Renal pelvis (tissue), 12 donors: Measurements from ENCODE around the gene MPC1L. TPM values are rescaled to one million over a fixed set of nuclear protein-coding genes. Genes with fewer than 3 reads are reported as not detected.
A peak's percentile ranks its signal among the peaks of the same experiment; 100 is the strongest.
"Not testable (repeated sequence)": the region's sequence is repeated elsewhere in the genome, so short reads cannot be mapped to it uniquely, and the experiment has no call there.

Source experiments
- DNase-seq: peaks from one replicate; pipeline ENCODE4 v3.0.0-alpha.2; 2013
- long read RNA-seq, 16 experiments: transcript quantifications; one replicate each; lab custom pipeline, GENCODE V29; 2026
- polyA plus RNA-seq, 3 donors: library from polyadenylated mRNA; unstranded; fragments of 120-200 nt; gene quantifications; one replicate each; pipeline ENCODE4 v1.2.1, GENCODE V29; 2013; ENCODE audit not compliant: insufficient read length in 3 of 3

The MPC1L gene
- not detected for polyA plus RNA-seq
- long read RNA-seq, donor 1: 0 reads
- long read RNA-seq, donor 2: 0 reads
- long read RNA-seq, donor 3: 0 reads
- long read RNA-seq, donor 4: 0 reads
- long read RNA-seq, donor 5: 0 reads
- long read RNA-seq, donor 6: 0 reads
- long read RNA-seq, donor 7: 0 reads
- long read RNA-seq, donor 8: 0 reads
- long read RNA-seq, donor 9: 0 reads
- long read RNA-seq, donor 10: 0 reads
- long read RNA-seq, donor 11: 0 reads
- long read RNA-seq, donor 12: 0 reads
- long read RNA-seq, donor 13: 0 reads
- long read RNA-seq, donor 14, partial matches to known transcripts: 0 of 1 reads
- long read RNA-seq, donor 14, other reads (novel, unspliced or antisense): 0 of 1 reads
- long read RNA-seq, donor 15: 0 reads
- long read RNA-seq, donor 16: 0 reads

DNA sequence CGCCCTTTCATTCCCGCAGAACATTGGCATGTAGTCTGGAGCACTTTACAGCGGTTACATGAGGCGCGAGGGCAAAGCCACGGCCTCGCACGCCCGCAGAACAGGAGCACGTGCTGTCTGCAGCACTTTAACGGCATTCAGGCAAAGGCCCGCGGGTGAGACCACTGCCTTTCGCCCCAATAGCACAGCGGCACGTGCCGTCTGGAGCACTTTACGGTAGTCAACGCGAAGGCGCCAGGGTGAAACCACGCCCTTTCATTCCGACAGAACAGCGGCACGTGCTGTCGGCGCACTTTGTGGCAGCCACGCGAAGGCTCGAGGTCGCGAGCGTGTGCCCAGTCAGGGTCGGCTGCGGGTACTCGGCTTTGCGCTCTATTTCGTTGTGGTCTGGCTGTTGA lies at the start of gene MPC1L:
MPC1L (plus strand) TSS at position 290 of the 398 bp plus-strand sequence. CDS start 138 bp downstream, outside the sequence.
- DNase-seq: no peak

DNA sequence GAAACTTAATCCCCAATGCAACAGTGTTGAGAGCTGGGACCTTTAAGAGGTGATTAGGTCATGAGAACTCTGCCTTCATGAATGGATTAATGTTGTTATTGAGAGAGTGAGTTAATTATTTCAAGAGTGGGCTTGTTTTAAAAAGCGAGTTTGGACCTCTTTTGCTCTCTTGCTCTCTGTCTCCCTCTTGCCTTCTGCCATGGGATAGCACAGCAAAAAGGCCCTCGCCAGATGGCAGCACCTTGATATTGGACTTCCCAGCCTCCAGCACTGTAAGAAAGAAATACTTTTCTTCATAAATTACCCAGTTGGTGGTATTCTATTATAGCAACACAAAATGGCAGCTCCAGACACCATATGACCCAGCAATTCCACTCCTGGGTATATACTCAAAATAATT lies 49.5 kb upstream of the MPC1L start:
- DNase-seq: no peak

DNA sequence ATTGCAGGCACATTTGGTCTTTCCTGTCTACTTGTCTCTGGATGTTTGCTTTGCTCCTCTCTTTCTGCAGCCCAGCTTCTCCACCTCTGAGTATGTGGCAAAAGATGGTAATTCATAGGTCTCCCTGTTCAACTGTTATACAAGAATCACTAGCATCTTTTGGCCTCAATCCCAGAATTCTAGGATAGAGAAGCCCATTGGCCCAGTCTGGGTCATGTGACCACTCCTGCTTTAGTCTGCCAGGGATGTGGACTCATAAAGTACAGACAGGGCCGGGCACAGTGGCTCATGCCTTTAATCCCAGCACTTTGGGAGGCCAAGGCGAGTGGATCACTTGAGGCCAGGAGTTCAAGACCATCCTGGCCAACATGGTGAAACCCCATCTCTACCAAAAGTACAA lies 47.8 kb upstream of the MPC1L start:
- DNase-seq: not testable (repeated sequence)

DNA sequence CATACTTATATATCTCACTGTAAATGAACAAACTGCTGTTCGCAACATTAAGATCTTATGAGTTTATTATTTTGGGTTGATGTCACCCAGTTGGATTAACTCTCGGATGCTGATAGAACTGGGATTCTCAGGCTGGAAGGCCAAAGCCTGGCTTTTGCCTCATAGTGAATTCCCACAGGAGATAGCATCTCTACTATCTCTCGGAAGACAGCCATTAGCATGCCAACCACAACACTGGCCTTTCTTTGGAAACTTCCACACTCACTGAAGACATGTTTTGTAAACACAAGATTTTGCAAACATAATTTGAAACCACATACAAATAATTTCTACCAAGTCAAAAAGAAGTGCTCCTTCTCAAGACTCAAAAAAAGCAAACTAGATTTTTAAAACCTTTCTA lies 46.9 kb upstream of the MPC1L start:
- DNase-seq: no peak

DNA sequence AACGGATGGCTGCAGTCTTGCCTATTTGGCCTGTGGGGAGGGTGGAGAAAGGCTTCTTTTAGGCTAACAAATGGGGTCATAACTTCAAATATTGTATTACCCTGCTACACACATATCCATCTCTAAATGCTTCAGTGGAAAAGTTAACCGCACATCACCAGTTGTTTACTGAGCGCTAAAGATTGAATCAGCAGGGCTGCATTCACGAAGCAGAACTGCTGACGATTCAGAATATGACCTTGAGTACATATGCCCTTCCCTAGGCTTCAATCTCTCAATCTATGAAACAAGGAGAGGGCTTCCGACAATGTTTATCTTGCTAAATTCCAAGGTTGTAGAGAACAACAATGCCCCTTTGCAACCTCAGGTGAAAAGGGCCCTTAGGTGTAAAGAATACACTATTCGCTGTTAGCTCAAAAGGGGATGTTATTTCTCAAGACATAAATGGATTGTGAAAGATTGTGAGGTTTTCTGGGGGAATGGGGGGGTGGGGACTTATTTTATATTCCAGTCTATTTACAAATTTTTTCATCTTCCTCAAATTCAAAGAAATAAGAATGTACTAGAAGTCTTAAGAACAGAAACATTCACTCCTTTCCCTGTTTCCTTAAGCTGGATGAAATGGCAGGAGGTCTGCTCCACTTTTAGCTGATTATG lies 45.1 kb upstream of the MPC1L start:
- DNase-seq: no peak

DNA sequence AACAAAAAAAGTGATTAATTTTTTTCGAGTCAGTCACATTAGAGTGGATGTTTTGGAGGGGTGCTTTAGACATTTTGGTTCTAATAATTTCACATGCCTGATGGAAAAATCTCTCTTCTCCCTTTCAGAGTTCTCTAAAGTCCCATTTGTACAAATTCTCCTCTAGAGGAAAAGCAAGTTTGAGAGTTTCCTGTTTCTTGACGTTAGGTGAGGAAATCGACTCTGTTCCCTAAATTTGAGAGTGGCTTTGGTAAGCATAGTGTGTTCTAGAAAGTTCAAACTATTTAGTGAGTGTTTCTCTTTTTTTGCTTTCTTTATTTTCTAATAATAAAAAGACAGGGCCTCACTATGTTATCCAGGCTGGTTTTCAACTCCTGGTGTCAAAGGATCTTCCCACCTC lies 44.1 kb upstream of the MPC1L start:
- DNase-seq: no peak

DNA sequence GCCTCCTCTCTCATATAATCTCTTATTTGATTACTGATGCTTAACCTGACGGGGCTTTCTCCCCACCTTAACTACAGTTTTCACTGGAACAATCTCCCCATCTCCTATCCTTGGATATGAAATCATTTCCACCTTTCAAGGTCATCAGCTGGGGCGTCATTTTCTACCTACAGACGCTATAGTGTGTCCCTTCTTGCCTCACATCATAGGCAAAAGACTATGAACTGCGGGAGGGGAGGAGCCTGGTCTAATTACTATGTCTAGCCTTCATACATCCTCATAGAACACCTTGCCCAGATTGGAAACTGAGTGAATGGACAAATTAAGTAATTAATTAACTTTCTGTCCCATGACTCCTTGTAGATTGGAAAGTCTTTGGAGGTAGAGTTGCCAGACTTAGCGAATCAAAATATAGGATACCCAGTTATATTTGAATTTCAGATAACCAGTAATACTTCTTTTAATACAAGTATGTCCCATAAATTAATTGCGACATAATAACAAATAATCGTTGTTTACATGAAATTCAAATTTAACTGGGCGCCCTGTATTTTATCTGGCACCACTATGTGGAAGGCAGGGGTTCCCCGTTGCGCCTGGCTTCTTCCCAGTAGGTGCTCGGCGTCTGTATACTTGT lies 43.2 kb upstream of the MPC1L start:
- DNase-seq: no peak

DNA sequence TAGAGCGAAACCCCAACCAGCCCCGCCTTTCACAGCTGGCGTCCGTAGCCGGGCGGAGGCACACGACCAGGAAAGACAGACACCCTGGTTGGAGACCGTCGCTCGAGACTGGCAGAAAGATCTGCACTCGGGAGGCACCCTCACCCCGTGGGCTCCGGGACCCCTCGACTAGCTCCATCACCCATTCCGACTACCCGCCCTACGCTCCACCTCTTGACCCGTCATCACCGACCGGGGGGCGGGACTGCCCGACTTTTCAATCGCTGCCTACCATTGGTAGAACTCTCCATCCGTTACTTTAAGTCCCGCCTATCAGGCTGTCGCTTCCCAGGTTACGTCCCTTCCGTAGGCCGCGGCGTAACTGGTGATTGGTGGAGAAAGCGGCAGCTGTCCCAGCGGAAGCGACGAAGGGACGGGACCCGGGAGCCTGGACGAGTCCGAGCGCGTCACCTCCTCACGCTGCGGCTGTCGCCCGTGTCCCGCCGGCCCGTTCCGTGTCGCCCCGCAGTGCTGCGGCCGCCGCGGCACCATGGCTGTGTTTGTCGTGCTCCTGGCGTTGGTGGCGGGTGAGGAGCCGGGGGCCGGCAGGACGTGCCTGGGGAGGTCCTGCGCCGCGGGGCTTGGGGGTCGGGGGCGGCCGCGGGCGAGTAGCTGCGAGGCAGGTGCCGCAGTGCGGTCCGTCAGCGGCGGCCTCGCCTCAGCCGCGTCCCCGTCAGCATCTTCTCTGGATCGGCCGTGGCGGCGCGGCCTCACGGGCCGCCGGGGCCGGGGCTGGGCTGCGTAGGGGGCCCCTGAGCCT lies 42.5 kb upstream of the MPC1L start, which contains the start of gene ATP6AP2:
ATP6AP2 (plus strand) TSS at position 434 of the 799 bp plus-strand sequence; CDS start at position 530, 96 bp downstream.
- DNase-seq: peak; percentile 94

DNA sequence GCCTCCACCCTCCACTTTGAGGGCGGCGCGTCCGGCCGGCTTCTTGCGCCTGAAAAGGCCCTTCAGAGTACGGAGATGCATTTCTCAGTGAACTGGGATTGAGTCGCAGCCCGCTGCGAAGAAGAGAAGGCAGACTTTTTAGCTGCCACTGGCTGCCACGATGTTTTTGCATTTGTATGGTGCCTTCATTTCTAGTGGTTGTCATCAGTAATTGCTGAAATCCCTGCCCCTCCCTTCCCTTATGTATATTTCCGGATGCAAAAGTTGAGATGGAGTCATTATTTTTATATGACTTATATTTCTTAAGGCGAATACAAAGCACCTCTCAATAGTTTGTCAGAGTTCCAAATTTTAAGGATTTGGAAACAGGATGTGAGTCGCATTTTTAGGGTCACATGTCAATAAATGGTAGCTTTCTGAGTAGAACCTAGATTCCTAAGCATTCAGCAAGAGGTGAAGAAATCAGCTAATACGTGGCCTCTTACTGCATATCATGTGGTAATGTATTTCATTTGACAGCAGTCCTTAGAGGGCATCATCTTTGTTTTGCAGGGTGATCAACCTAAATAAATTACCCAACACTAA lies 41.8 kb upstream of the MPC1L start:
- no peak for DNase-seq

DNA sequence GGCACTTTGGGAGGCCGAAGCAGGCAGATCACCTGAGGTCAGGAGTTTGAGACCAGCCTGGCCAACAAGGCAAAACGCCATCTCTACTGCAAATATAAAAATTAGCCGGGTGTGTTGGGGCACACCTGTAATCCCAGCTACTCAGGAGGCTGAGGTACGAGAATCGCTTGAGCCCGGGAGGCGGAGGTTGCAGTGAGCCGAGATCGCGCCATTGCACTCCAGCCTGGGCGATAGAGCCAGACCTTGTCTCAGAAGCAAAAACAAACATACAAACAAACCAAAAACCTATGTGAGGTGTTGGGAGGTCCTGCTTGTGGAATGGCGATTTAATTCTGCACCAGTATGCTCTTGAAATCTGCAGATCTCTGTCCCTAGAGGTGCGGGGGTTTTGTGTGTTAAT lies 41.0 kb upstream of the MPC1L start:
- not testable (repeated sequence) for DNase-seq

DNA sequence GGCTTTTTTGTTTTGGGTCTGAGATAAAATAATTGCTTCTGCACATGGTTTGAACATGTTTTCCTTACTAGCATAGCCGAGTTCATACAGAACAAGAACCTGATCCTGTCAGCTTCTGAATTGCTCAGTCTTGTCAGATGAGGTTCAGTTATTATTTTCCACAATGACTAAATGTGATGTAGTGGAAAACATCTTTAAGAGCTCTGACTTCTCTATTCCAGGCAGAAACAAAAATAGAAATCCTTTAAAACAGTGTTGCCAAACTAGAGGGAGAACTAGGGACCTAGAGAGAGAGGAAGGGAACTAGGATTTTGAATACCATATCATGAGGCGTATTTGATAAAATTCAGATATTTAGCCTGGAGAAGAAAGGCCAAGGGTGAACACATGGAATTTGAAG lies 40.4 kb upstream of the MPC1L start:
- no peak for DNase-seq

DNA sequence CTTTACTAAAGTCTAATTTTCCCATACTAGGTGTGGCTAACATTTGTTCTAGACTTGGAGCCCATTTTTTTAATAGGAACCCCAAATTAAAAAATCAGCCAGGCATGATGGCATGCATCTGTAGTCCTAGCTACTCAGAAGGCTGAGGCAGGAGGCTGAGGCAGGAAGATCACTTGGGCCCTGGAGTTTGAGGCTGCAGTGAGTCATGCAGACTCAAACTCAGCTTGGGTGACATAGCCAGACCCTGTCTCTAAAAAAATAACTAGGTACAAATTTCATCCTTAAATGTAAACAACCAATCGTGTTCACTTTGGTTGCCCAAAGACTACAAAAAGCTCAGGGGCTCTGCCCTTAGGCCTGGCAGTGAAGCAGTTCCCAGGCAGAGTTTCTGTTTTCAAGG lies 35.6 kb upstream of the MPC1L start:
- DNase-seq: not testable (repeated sequence)

DNA sequence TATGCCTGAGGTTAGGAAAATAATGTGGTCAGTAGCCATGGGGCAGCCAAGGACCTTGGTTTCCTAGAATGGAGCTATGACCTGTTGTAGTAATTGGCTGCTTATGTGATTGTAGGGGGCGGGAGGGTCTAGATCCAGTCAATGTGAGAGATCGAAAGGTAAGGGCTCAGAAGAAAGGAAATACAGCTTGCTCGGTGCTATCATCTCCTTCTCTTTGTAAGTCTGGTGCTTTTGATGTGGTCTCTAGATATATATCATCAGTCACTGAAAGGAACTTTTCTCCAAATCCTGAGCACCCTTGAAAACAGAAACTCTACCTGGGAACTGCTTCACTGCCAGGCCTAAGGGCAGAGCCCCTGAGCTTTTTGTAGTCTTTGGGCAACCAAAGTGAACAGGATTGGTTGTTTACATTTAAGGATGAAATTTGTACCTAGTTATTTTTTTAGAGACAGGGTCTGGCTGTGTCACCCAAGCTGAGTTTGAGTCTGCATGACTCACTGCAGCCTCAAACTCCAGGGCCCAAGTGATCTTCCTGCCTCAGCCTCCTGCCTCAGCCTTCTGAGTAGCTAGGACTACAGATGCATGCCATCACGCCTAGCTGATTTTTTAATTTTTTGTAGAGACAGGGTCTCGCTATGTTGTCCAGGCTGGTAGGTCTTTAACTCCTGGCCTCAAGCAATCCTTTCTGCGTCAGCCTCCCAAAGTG lies 33.5 kb upstream of the MPC1L start:
- DNase-seq: not testable (repeated sequence)

DNA sequence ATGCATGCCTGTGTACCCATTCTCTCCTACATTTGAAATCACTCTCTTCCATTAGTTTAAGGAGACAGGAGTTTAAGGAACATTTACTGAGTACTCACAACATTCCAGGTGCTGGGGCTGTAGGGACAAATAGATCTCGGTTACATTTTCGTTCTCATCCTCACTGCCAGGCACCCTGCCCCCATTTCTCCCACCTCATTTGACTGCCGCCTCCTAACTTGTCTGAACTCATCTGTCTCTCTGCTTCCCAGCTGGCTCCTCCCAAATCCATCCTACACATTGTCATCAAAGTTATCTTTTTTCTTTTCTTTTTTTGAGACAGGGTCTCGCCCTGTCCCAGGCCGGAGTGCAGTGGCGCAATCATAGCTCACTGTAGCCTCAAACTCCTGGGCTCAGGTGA lies 19.8 kb upstream of the MPC1L start:
- no peak for DNase-seq

DNA sequence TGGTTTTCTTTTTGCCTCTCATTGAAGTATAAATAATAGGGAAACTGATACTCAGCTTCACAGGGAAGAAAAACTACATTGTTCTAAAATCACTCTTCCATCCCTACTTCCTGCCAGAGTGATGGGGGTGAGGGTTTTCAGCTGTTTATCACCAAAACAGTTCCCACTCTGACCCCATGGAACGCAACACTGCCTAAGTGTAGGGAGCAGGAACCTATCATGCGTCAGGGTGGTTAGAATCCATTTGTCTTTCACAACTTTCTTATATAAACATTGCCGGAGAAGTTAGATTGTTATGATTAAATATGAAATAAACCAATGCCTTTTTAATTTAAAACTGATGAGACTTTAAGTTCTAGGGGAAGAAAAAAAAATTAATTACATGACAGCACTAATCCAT lies 15.8 kb upstream of the MPC1L start:
- DNase-seq: no peak

DNA sequence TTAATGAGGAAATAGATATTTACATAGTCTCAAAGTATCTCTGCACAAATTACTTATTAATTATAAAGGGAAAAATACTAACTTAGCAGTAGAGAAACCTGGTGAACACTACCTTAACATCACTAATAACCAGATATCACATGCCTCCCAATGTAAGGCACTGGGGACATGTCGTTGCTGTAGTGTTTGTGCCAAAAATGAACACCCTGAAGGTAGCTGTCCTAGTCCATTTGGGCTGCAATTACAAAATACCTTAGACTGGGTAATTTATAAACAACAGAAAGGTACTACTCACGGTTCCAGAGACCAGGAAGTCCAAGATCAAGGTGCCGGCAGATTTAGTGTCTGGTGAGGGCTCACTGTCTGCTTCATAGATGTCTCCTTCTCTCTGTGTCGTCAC lies 10.7 kb upstream of the MPC1L start:
- no peak for DNase-seq

DNA sequence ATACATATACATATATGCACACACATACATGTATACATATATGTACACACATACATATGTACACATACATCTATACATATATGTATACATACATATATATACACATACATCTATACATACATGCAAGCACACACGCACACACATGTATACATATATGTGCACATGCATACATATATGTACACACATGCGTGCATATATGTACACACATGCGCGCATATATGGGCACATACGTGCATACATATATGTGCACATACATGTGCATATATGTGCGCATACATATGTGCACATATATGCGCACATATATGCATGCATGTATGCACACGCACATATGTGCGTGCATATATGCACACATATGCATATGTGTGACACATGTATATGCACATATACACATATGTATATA lies 7.3 kb upstream of the MPC1L start:
- no peak for DNase-seq

DNA sequence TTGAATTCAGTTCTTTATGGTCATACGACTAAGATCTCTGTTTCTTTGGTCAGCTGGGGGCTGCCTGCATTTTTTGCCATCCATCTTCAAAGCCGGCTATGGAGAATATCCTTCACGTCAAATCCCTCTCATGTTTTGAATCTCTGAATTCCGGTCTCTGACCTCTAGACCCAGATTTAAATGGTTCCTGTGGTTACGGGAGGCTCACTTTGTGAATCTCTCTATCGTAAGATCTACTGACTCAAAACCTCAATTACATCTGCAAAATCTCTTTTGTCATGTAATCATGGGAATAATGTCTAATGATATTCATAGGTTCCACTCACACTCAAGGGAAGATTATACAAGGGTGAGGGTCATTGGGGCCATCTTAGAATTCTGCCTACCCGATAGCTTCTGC lies 5.7 kb upstream of the MPC1L start:
- no peak for DNase-seq

DNA sequence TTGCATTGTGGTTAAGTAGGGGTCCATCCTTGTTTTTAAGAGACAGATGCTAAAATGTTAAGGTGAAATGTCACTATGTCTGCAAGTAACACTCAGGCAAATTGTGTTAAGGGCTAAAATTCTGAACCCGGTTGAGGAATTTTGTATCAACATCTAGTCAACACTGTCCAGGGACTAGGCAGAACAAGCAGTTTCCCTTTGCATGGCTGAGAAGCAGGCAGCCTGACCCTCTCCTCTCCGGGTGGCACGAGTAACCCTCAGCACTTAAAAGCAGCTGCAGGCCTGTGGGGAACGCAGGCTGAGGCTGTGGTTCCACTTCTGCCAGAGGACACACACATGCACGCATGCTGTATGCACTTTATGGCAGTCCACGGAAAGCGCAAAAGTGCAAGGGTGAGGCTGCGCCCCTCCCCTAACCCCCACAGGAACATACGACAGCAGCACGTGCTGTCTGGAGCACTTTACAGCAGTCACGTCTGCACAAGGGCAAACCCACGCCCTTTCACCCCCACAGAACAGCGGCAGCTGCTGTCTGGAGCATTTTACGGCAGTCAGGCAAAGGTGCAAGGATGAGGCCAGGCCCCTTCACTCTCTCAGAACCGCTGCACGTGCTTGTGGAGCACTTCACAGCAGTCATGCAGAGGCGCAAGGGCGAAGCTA lies 619 bp upstream of the MPC1L start:
- no peak for DNase-seq

DNA sequence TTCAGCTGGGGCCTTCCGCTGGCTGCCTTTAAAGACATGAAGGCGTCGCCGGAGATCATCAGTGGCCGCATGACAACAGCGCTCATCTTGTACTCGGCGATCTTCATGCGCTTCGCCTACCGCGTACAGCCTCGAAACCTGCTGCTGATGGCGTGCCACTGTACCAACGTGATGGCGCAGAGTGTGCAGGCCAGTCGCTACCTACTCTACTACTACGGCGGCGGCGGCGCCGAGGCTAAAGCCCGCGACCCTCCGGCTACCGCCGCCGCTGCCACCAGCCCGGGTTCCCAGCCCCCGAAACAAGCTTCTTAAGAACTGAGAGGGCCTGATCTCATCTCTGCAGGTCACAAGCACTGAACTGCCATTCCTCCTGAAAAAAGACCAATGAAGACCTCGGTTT lies 437 bp downstream of the MPC1L start:
- no peak for DNase-seq
